SIG-M5 treated with dmso at 0.1 percent for 504 hours (cell line): ENCODE results near the gene KDM6A.
"Not testable (repeated sequence)": the region's sequence is repeated elsewhere in the genome, so short reads cannot be mapped to it uniquely, and the experiment has no call there.

Source experiments
- DNase-seq: peaks from one replicate; lab custom pipeline; 2025; ENCODE audit not compliant: unreplicated experiment; lab: John Stamatoyannopoulos, UW

The KDM6A gene

GRCh38 chrX:44918722-44919121 is 45.7 kb downstream of the KDM6A start:
- DNase-seq, result no peak

GRCh38 chrX:44922980-44923379 is 50.0 kb downstream of the KDM6A start:
- no peak for DNase-seq

GRCh38 chrX:44927398-44927797 is 54.4 kb downstream of the KDM6A start:
- no peak for DNase-seq

GRCh38 chrX:44931441-44931973 is 58.5 kb downstream of the KDM6A start:
- DNase-seq, result no peak

GRCh38 chrX:44935172-44935571 is 62.2 kb downstream of the KDM6A start:
- DNase-seq, result no peak

GRCh38 chrX:44935640-44936039 is 62.7 kb downstream of the KDM6A start:
- DNase-seq, result no peak

GRCh38 chrX:44937606-44938005 is 64.6 kb downstream of the KDM6A start:
- DNase-seq, result no peak

- DNase-seq, result no peak
These were observed 65.1 kb downstream of the KDM6A start for GRCh38 chrX:44938111-44938510.

- not testable (repeated sequence) for DNase-seq
These were observed 67.6 kb downstream of the KDM6A start for GRCh38 chrX:44940541-44940940.

GRCh38 chrX:44943007-44943406 is 70.0 kb downstream of the KDM6A start:
- no peak for DNase-seq

GRCh38 chrX:44944894-44945293 is 71.9 kb downstream of the KDM6A start:
- no peak for DNase-seq

GRCh38 chrX:44945736-44946135 is 72.7 kb downstream of the KDM6A start:
- DNase-seq, result no peak

GRCh38 chrX:44946771-44947170 is 73.8 kb downstream of the KDM6A start:
- DNase-seq, result peak; percentile 10

GRCh38 chrX:44947995-44948394 is 75.0 kb downstream of the KDM6A start:
- DNase-seq, result no peak

GRCh38 chrX:44948406-44948805 is 75.4 kb downstream of the KDM6A start:
- DNase-seq, result no peak

- DNase-seq, result no peak
These were observed 76.1 kb downstream of the KDM6A start for GRCh38 chrX:44949125-44949524.

GRCh38 chrX:44950471-44951366 is 77.7 kb downstream of the KDM6A start:
- DNase-seq, result not testable (repeated sequence)

- DNase-seq, result no peak
These were observed 78.6 kb downstream of the KDM6A start for GRCh38 chrX:44951572-44952067.

- DNase-seq, result no peak
These were observed 79.5 kb downstream of the KDM6A start for GRCh38 chrX:44952329-44953027.

GRCh38 chrX:44953734-44954502 is 80.9 kb downstream of the KDM6A start:
- DNase-seq, result no peak

GRCh38 chrX:44954562-44954961 is 81.6 kb downstream of the KDM6A start:
- no peak for DNase-seq
